ENCODE data around the gene AFF2.

Gene AFF2

GRCh38 chrX:148984238-148984637, 483.8 kb downstream of the AFF2 start:
- in situ Hi-C loops (cut with HindIII; ENCODE audit: low sequenced_read_pairs) = loop anchor here (5.0 kb wide), 1 partner anchor 78 kb away; no protein-coding TSS in a partner anchor

GRCh38 chrX:148991502-148991901, 491.1 kb downstream of the AFF2 start:
- in situ Hi-C loops (cut with HindIII; ENCODE audit: low sequenced_read_pairs) = no loop called here

GRCh38 chrX:148995661-148996060, 495.2 kb downstream of the AFF2 start:
- in situ Hi-C loops (cut with HindIII; ENCODE audit: low sequenced_read_pairs) = no loop called here

- in situ Hi-C loops (cut with HindIII; ENCODE audit: low sequenced_read_pairs) = no loop called here
Measured at GRCh38 chrX:149002320-149002719, 501.9 kb downstream of the AFF2 start.

- in situ Hi-C loops (cut with HindIII; ENCODE audit: low sequenced_read_pairs) = no loop called here
Measured at GRCh38 chrX:149003863-149004660, 503.6 kb downstream of the AFF2 start.

GRCh38 chrX:149004936-149005335, 504.5 kb downstream of the AFF2 start:
- in situ Hi-C loops (cut with HindIII; ENCODE audit: low sequenced_read_pairs) = no loop called here

GRCh38 chrX:149006235-149006634, 505.8 kb downstream of the AFF2 start:
- in situ Hi-C loops (cut with HindIII; ENCODE audit: low sequenced_read_pairs) = no loop called here

GRCh38 chrX:149007423-149007822, 507.0 kb downstream of the AFF2 start:
- in situ Hi-C loops (cut with HindIII; ENCODE audit: low sequenced_read_pairs) = no loop called here

GRCh38 chrX:149010013-149010852, 509.8 kb downstream of the AFF2 start:
- in situ Hi-C loops (cut with HindIII; ENCODE audit: low sequenced_read_pairs) = no loop called here

GRCh38 chrX:149010853-149011224, 510.4 kb downstream of the AFF2 start:
- in situ Hi-C loops (cut with HindIII; ENCODE audit: low sequenced_read_pairs) = no loop called here

GRCh38 chrX:149013081-149013480, 512.7 kb downstream of the AFF2 start:
- in situ Hi-C loops (cut with HindIII; ENCODE audit: low sequenced_read_pairs) = no loop called here

GRCh38 chrX:149021159-149021558, 520.7 kb downstream of the AFF2 start:
- in situ Hi-C loops (cut with HindIII; ENCODE audit: low sequenced_read_pairs) = no loop called here

- in situ Hi-C loops (cut with HindIII; ENCODE audit: low sequenced_read_pairs) = no loop called here
Measured at GRCh38 chrX:149022485-149022884, 522.1 kb downstream of the AFF2 start.

GRCh38 chrX:149032449-149032848, 532.0 kb downstream of the AFF2 start:
- in situ Hi-C loops (cut with HindIII; ENCODE audit: low sequenced_read_pairs) = no loop called here

GRCh38 chrX:149036086-149036485, 535.7 kb downstream of the AFF2 start:
- in situ Hi-C loops (cut with HindIII; ENCODE audit: low sequenced_read_pairs) = no loop called here

GRCh38 chrX:149037281-149037870, 537.0 kb downstream of the AFF2 start:
- in situ Hi-C loops (cut with HindIII; ENCODE audit: low sequenced_read_pairs) = no loop called here

GRCh38 chrX:149039057-149039456, 538.6 kb downstream of the AFF2 start:
- in situ Hi-C loops (cut with HindIII; ENCODE audit: low sequenced_read_pairs) = no loop called here

GRCh38 chrX:149040873-149041535, 540.6 kb downstream of the AFF2 start:
- in situ Hi-C loops (cut with HindIII; ENCODE audit: low sequenced_read_pairs) = no loop called here

- in situ Hi-C loops (cut with HindIII; ENCODE audit: low sequenced_read_pairs) = no loop called here
Measured at GRCh38 chrX:149043401-149043800, 543.0 kb downstream of the AFF2 start.

- in situ Hi-C loops (cut with HindIII; ENCODE audit: low sequenced_read_pairs) = no loop called here
Measured at GRCh38 chrX:149044471-149044870, 544.1 kb downstream of the AFF2 start.

- in situ Hi-C loops (cut with HindIII; ENCODE audit: low sequenced_read_pairs) = no loop called here
Measured at GRCh38 chrX:149045645-149046210, 545.3 kb downstream of the AFF2 start.
